Breast epithelium (tissue), 3 donors: ENCODE data around the gene PYGB.

Experiments
- POLR2A ChIP-seq: fragments of 450-650 bp; IDR thresholded peaks from one replicate; pipeline ENCODE4 v1.6.1; 2016; ENCODE audit warnings: antibody characterized with exemption, mild to moderate bottlenecking, moderate library complexity
- TF ChIP-seq, protein P1 (sequence below), 3 donors: fragments of 450-650 bp; IDR thresholded peaks; one replicate each; pipeline ENCODE4 v1.5.1; 2016 to 2017; ENCODE audit warnings: antibody characterized with exemption in 3 of 3, mild to moderate bottlenecking in 3 of 3, moderate library complexity in 3 of 3

DNA sequence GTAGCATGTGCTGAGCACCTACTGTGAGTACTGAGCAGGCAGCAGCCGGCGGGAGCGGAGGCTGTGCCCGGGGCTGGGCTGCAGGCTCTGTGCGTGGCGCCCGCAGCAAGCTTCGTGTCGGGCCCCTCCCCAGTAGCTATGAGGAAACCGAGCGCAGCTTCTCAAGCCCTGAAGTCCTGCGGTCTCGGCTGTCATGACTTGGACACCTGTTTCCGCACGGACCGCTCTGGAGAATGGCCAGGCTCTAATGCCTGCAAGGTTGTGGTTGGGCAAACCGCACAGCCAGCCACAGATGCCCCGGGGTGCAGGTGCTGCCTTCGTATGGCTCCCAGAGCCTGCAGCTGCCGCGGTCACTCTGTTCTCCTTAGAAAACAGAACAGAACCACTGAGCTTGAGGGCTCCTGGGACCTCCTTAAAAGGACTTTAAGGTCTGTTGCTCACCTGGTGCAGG lies 33.7 kb downstream of the PYGB start:
- TF ChIP-seq, protein P1, sequence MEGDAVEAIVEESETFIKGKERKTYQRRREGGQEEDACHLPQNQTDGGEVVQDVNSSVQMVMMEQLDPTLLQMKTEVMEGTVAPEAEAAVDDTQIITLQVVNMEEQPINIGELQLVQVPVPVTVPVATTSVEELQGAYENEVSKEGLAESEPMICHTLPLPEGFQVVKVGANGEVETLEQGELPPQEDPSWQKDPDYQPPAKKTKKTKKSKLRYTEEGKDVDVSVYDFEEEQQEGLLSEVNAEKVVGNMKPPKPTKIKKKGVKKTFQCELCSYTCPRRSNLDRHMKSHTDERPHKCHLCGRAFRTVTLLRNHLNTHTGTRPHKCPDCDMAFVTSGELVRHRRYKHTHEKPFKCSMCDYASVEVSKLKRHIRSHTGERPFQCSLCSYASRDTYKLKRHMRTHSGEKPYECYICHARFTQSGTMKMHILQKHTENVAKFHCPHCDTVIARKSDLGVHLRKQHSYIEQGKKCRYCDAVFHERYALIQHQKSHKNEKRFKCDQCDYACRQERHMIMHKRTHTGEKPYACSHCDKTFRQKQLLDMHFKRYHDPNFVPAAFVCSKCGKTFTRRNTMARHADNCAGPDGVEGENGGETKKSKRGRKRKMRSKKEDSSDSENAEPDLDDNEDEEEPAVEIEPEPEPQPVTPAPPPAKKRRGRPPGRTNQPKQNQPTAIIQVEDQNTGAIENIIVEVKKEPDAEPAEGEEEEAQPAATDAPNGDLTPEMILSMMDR (IDR thresholded peaks at IDR 0.05) = no peak
- no peak for TF ChIP-seq POLR2A
